Progenitor cell of endocrine pancreas (in vitro differentiated cells): ENCODE data around the gene CEP70. TPM values are rescaled to one million over a fixed set of nuclear protein-coding genes. Genes with fewer than 3 reads are reported as not detected.
"Not testable (repeated sequence)": the region's sequence is repeated elsewhere in the genome, so short reads cannot be mapped to it uniquely, and the experiment has no call there.

Source experiments
- DNase-seq: peaks from one replicate; pipeline ENCODE4 v3.0.0; 2021; ENCODE audit warnings: low spot score; ENCODE audit not compliant: unreplicated experiment
- H3K27ac Mint-ChIP-seq: 2 replicates; pipeline ENCODE4 v1.8.0; 2021; ENCODE audit warnings: mild to moderate bottlenecking, moderate library complexity, mixed read lengths
- H3K27me3 Mint-ChIP-seq: 2 replicates; pipeline ENCODE4 v1.8.0; 2021; ENCODE audit warnings: mixed read lengths
- H3K36me3 Mint-ChIP-seq: 2 replicates; pipeline ENCODE4 v1.8.0; 2022; ENCODE audit warnings: mixed read lengths; ENCODE audit not compliant: insufficient read depth
- H3K4me1 Mint-ChIP-seq: 2 replicates; pipeline ENCODE4 v1.8.0; 2021; ENCODE audit warnings: low read depth, mixed read lengths
- H3K4me3 Mint-ChIP-seq: 2 replicates; pipeline ENCODE4 v1.8.0; 2021; ENCODE audit warnings: low read depth, mild to moderate bottlenecking, moderate library complexity, mixed read lengths
- H3K9me3 Mint-ChIP-seq: 2 replicates; pipeline ENCODE4 v1.8.0; 2021; ENCODE audit warnings: low read depth, mixed read lengths
- total RNA-seq: library from RNA; stranded (reverse); gene quantifications from 2 replicates; pipeline ENCODE4 v1.2.1, GENCODE V29; 2021
- TF ChIP-seq, protein P1 (sequence below): fragments of 200-600 bp; sonication (generic); IDR thresholded peaks from one replicate; pipeline ENCODE4 v1.5.0; 2021; ENCODE audit warnings: antibody characterized with exemption, mild to moderate bottlenecking; ENCODE audit not compliant: unreplicated experiment

CEP70 gene
- total RNA-seq, 1 donor from 2014 or later = 61.9 TPM

DNA sequence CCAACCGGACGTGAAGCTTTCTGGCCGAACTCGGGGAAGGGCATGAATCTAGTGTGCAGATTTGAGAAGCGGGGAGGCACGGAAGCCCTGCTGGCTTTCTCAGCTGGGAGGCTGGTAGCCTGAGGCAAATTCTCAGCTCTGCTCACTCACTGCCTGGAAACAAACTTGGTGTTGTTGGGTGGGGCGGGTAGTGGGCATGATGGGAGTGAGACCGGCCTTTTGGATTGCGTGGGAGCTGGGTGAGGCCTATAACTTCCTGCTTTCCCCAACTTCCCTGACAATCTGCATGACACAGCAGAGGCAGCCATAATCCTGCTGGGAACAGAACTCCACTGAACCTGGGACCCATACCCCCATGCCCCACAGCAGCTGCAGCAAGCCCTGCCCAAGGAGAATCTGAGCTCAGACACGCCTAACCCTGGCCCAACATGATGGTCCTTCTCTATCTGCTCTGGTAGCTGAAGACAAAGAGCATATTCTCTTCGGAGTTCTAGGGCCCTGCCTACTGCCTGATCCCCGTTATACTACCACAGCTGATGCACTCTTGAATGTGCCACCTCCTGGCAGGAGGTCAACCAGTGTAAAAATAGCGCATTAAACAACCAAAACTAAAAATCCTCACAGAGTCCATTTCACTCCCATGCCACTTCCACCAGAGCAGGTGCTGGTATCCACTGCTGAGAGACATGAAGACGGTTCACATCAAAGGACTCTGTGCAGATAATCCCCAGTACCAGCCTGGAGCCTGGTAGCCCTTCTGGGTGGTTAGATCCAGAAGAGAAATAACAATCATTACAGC lies 44.7 kb downstream of the CEP70 start:
- Mint-ChIP-seq H3K27ac (no peak overlapping the region), H3K9me3 (peaks cover 62% of the 10 kb centered on the region), H3K36me3 (peaks cover 87% of the 10 kb centered on the region), H3K4me3 (no peak overlapping the region), H3K4me1 (no peaks in the 10 kb centered on the region), H3K27me3 (no peaks in the 10 kb centered on the region)
- TF ChIP-seq, protein P1, sequence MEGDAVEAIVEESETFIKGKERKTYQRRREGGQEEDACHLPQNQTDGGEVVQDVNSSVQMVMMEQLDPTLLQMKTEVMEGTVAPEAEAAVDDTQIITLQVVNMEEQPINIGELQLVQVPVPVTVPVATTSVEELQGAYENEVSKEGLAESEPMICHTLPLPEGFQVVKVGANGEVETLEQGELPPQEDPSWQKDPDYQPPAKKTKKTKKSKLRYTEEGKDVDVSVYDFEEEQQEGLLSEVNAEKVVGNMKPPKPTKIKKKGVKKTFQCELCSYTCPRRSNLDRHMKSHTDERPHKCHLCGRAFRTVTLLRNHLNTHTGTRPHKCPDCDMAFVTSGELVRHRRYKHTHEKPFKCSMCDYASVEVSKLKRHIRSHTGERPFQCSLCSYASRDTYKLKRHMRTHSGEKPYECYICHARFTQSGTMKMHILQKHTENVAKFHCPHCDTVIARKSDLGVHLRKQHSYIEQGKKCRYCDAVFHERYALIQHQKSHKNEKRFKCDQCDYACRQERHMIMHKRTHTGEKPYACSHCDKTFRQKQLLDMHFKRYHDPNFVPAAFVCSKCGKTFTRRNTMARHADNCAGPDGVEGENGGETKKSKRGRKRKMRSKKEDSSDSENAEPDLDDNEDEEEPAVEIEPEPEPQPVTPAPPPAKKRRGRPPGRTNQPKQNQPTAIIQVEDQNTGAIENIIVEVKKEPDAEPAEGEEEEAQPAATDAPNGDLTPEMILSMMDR = no peak
- no peak for DNase-seq

DNA sequence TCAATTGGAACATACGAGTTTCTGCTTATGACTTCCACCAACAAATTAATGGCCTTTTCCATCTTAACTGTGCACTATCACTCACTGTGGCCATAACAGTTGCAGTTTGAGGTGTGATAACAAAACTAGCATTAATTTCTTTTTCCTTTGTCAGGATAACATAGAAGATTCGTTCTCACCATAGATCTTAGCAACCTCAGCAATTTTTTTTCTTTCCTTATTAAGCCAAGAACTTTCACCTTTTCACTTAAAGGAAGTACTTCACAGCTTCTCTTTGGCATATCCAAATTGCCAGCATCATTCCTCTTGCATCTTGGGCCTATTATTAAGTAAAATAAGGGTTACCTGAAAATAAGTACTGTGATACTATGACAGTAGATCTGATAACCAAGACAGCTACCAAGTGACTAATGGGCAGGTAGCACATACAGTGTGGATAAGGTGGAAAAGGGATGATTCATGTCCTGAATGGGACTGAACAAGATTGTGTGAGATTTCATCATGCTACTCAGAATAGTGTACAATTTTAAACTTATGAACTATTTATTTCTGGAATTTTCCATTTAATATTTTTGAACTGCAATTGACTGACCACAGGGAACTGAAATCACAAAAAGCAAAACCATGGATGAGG lies 46.6 kb downstream of the CEP70 start:
- Mint-ChIP-seq H3K4me1 (no peaks in the 10 kb centered on the region), H3K9me3 (peaks cover 60% of the 10 kb centered on the region), H3K4me3 (no peak overlapping the region), H3K27ac (no peak overlapping the region), H3K27me3 (no peaks in the 10 kb centered on the region), H3K36me3 (peaks cover 87% of the 10 kb centered on the region)
- no peak for DNase-seq
- TF ChIP-seq, protein P1 = no peak

DNA sequence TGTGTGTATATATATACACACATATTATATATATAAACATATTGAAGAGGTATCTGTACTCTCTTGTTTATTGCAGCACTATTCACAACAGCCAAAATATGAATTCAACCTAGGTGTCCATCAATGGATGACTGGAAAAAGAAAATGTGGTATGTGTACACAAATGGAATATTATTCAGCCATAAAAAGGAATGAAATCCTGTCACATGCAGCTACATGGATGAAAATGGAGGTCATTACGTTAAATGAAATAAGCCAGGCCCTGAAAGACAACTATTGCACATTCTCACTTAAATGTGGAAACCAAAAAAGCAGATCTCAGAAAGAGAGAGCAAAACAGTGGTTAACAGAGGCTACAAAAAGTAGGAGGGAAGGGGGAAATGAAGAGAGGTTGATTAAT lies 49.5 kb downstream of the CEP70 start:
- Mint-ChIP-seq H3K27ac (no peak overlapping the region), H3K9me3 (peaks cover 51% of the 10 kb centered on the region), H3K27me3 (no peaks in the 10 kb centered on the region)

DNA sequence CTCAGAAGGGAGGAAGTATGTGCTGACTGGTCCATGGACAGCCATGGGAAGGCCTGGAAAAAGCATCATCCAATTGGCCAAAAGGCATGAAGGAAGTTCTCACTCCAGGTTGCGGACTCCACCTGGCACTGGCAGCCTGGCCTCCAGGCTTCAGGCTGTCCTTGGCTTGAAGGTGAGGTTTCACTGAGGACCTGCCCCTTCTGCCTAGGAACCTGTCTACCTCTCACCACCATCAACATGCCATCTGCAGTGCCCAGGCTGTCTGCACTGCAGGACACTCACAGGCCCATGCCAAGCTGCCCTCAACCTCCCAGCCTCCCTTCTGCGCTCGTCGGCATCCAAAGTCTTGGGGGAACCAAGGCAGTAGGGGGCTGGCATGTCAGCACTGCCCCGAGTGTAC lies 51.1 kb downstream of the CEP70 start:
- no peak overlapping the region for H3K4me3 Mint-ChIP-seq
- peaks cover 45% of the 10 kb centered on the region for H3K9me3 Mint-ChIP-seq
- TF ChIP-seq, protein P1 = no peak
- H3K27ac Mint-ChIP-seq = no peak overlapping the region
- H3K27me3 Mint-ChIP-seq = no peaks in the 10 kb centered on the region
- no peak for DNase-seq
- H3K36me3 Mint-ChIP-seq = peaks cover 78% of the 10 kb centered on the region
- H3K4me1 Mint-ChIP-seq = no peaks in the 10 kb centered on the region

More for the DNA sequence above, 49.5 kb downstream of the CEP70 start:
- Mint-ChIP-seq H3K4me1 (no peaks in the 10 kb centered on the region), H3K4me3 (no peak overlapping the region), H3K36me3 (peaks cover 87% of the 10 kb centered on the region)
- DNase-seq = no peak
- TF ChIP-seq, protein P1 = no peak

DNA sequence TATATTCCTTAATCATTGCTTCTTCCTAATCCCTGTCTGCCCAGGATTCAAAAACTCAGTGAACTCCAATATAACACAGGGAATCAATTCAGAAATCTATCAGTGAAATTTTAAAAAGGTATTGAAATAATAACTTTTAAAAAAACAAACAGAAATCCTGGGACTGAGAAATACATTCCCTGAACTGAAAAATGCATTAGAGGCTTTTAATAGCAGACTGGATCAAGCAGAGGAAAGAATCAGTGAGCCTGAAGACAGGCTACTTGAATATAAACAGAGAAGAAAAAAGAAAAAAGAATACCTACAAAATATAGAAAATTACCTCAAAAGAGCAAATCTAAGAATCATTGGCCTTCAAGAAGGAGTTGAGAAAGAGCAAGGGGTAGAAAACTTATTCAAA lies 54.7 kb downstream of the CEP70 start:
- Mint-ChIP-seq H3K4me1 (no peaks in the 10 kb centered on the region), H3K9me3 (peaks cover 26% of the 10 kb centered on the region), H3K4me3 (no peak overlapping the region), H3K27me3 (no peaks in the 10 kb centered on the region), H3K36me3 (peaks cover 65% of the 10 kb centered on the region), H3K27ac (no peak overlapping the region)
- TF ChIP-seq, protein P1 = no peak
- no peak for DNase-seq

DNA sequence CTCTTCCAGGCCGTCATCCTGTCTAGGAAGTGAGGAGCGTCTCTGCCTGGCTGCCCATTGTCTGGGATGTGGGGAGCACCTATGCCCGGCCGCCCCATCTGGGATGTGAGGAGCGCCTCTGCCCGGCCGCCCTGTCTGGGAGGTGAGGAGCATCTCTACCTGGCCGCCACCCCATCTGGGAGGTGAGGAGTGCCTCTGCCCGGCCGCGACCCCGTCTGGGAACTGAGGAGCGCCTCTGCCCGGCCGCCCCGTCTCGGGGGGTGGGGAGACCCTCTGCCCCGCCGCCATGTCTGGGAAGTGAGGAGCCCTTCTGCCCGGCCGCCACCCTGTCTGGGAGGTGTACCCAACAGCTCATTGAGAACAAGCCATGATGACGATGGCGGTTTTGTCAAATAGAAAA lies 72.6 kb downstream of the CEP70 start:
- not testable (repeated sequence) for H3K4me1 Mint-ChIP-seq, DNase-seq, H3K27me3 Mint-ChIP-seq, H3K4me3 Mint-ChIP-seq, H3K27ac Mint-ChIP-seq
- peaks cover 74% of the 10 kb centered on the region for H3K36me3 Mint-ChIP-seq
- peaks cover 21% of the 10 kb centered on the region for H3K9me3 Mint-ChIP-seq
